NCI-H526 (cell line): ENCODE data around the gene SEZ6L2.
"Not testable (repeated sequence)": the region's sequence is repeated elsewhere in the genome, so short reads cannot be mapped to it uniquely, and the experiment has no call there.

ENCODE experiments used
- DNase-seq, 2 experiments: peaks; one replicate each; lab custom pipeline; 2025; lab: John Stamatoyannopoulos, UW

SEZ6L2 gene

DNA sequence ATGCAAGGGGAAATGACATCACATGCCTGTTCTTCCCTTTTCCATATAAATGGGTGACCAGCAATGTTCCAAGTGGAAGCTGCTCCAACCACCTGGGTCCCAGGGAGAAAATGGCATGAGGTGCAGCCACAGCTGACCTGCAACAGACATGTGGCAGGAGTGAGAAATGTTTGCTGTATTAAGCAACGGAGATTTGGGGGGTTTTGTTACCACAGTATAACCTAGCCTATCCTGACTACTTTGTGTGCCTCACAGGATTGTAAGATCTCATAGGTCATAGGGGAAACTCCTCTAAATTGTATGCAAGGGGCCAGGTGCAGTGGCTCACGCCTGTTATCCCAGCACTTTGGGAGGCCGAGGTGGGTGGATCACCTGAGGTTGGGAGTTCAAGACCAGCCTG lies 48.4 kb downstream of the SEZ6L2 start:
- DNase-seq: no peak

DNA sequence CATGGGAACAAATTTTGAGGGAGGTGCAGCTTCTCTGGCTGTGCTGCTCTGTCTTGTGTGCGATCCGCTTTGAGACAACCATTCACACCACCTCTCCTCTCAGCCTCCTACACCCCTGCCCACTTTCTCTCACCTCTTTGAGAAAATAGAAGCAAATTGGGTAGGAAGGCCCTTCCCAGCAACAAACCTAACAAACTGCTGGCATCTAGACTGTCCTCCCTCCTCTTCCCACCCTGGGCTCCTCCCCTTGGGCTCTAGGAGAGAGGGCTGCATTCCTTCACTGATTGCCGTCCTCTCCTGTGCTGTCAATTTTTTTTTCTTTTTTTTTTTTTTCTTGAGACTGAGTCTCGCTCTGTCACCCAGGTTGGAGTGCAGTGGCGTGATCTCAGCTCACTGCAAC lies 49.8 kb downstream of the SEZ6L2 start:
- DNase-seq: no peak

- peak; percentile 59 to 78 for DNase-seq
These were observed 50.7 kb downstream of the SEZ6L2 start for GRCh38 chr16:29848420-29849297.

- DNase-seq: no peak
These were observed 53.7 kb downstream of the SEZ6L2 start for GRCh38 chr16:29845656-29846055.

DNA sequence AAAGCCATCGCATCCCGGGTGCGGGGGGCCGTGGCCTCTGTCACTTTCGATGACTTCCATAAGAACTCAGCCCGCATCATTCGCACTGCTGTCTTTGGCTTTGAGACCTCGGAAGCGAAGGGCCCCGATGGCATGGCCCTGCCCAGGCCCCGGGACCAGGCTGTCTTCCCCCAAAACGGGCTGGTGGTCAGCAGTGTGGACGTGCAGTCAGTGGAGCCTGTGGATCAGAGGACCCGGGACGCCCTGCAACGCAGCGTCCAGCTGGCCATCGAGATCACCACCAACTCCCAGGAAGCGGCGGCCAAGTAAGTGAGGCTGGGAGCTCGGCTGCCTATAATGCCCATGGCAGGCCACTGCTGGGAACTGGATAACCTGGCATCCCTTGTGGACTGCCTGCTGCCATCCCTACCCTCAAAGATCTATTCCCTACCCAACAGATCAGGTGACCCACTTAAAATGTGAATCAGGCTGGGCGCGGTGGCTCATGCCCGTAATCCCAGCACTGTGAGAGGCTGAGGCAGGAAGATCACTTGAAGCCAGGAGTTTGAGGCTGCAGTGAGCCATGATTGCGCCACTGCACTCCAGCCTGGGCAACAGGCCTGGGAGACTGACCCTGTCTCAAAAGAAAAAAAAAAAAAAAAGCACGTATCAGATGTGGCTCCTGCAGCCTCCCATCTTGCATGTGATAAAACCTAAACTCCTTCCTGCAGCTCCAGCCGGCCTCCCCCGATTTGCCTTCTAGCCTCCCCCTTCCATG lies 54.6 kb downstream of the SEZ6L2 start:
- DNase-seq: no peak

DNA sequence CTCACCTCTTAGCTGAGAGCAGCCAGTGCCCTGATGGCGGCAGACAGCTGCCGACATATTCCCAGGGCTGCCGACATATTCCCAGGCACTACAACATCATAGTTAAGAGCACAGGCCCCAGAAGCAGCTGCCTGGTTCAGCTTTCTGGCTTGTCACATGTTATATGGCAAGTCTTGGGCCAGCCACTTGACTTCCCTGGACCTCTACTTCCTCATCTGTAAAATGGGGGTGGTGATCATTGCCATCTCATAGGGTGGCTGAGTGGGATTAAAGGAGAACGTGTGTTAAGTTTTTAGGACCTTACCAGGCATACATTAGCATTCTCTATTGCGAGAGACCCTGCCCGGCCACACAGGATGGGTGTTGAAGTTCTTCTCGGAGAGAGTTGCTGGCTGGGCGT lies 55.4 kb downstream of the SEZ6L2 start:
- DNase-seq: no peak

- DNase-seq: no peak
These were observed 56.5 kb downstream of the SEZ6L2 start for GRCh38 chr16:29842732-29843346.

DNA sequence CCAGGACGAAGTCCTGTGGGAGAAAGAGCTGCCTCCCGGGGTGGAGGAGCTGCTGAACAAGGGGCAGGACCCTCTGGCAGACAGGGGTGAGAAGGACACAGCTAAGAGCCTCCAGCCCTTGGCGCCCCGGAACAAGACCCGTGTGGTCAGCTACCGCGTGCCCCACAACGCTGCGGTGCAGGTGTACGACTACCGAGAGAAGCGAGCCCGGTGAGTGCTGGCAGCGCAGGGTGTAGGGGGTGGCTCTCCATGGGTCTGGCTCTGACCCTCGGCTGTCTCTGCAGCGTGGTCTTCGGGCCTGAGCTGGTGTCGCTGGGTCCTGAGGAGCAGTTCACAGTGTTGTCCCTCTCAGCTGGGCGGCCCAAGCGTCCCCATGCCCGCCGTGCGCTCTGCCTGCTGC lies 57.7 kb downstream of the SEZ6L2 start:
- no peak for DNase-seq

GRCh38 chr16:29840240-29840639 lies 59.1 kb downstream of the SEZ6L2 start:
- DNase-seq: no peak

DNA sequence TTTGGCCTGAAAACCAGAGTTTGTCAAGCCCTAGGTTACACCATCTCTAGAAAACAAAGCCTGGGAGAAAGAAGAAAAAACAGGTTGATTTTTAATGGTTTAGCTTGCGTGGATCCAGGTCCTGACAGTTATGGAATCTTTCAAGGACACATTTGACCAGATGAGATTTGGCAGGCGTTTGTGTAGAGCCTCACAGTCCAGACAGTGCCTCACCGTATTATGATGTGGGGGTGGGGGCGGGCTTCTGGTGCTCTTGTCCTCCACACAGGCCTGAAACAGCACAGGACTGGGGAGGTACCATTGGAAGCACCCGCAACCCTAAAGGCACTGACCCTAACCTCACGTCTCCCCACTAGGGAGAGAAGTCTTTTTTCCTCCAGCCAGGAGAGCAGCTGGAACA lies 59.5 kb downstream of the SEZ6L2 start:
- DNase-seq: no peak

DNA sequence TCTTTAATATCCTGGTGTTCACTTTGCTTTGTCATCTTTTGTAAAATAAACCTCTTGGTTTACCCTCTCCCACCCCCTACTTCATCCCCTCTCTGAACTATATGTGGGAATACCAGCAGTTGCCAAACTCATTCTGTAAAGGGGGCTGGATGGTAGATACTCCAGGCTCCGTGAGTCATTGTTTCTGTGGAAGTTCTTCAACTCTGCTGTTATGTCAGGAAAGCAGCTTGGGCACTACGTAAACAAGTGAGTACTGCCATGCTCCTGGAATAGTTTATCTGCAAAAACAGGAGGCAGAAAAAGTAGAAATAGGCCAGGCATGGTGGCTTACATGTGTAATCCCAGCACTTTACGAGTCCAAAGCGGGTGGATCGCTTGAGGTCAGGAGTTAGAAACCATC lies 61.5 kb downstream of the SEZ6L2 start:
- DNase-seq: no peak

- no peak for DNase-seq
These were observed 62.7 kb downstream of the SEZ6L2 start for GRCh38 chr16:29836623-29837022.

GRCh38 chr16:29835926-29836325 lies 63.4 kb downstream of the SEZ6L2 start:
- no peak for DNase-seq

- no peak for DNase-seq
These were observed 65.3 kb downstream of the SEZ6L2 start for GRCh38 chr16:29834079-29834478.

- not testable (repeated sequence) for DNase-seq
These were observed 66.1 kb downstream of the SEZ6L2 start for GRCh38 chr16:29833219-29833618.

DNA sequence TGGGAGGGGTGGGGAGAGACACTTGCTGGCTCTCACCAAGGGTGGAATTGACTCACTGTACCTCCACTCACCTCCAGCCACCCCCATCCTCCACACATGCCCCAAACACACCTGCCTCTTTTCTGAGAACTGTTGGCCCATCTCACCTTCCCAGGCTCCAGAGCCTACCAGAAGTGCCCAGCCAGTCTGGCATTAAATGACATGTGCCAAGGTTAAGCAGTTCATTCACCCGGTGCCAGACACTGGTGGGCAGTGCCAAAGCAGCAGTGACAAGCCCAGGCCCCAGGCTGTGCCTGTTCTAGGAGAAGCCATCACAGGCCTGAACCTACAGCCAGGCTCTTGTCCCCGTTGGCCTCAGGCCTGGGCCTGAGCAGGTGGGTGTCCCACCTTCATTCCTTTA lies 67.9 kb downstream of the SEZ6L2 start:
- DNase-seq: no peak

DNA sequence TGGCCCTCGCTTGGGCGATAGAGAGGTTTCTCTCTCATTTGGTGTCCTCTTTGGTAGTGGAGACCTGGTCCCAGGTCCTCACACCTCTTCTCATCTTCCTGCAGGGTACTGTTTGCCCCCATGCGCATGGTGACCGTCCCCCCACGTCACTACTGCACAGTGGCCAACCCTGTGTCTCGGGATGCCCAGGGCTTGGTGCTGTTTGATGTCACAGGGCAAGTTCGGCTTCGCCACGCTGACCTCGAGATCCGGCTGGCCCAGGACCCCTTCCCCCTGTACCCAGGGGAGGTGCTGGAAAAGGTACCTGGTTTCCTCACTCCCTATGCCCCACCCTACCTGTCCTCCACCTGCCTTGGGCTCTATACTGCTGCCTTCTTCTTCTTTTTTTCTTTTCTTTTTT lies 68.6 kb downstream of the SEZ6L2 start:
- no peak for DNase-seq

DNA sequence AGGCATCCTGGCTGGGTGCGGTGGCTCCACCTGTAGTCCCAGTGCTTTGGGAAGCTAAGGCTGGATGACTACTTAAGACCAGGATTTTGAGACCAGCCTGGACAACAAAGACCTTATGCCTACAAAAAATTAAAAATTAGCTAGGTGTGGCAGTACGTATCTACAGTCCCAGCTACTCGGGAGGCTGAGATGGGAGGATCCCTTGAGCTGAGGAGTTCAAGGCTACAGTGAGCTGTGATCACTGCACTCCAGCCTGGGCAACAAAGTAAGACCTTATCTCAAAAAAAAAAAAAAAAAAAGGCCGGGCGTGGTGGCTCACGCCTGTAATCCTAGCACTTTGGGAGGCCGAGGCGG lies 73.0 kb downstream of the SEZ6L2 start:
- DNase-seq: no peak

GRCh38 chr16:29825145-29826044 lies 74.0 kb downstream of the SEZ6L2 start:
- DNase-seq: no peak

GRCh38 chr16:29824589-29825144 lies 74.7 kb downstream of the SEZ6L2 start:
- no peak for DNase-seq

GRCh38 chr16:29821643-29822115 lies 77.7 kb downstream of the SEZ6L2 start:
- DNase-seq: no peak
